Heart left ventricle (tissue), 13 donors: ENCODE measurements around the gene GBGT1.

Experiments
- POLR2A ChIP-seq, 2 donors: fragments of 450-650 bp; IDR thresholded peaks; one replicate each; pipeline ENCODE4 v1.6.1; 2017; ENCODE audit warnings: antibody characterized with exemption in 2 of 2, mild to moderate bottlenecking in 2 of 2, moderate library complexity in 2 of 2
- TF ChIP-seq, protein P1 (sequence below), 12 donors: fragments of 200-600 bp; sonication (generic) in 4 of 12; IDR thresholded peaks; one replicate each; pipeline versions ENCODE4 v1.5.0 to v1.8.0; 2018 to 2022; ENCODE audit warnings: antibody characterized with exemption in 12 of 12, mild to moderate bottlenecking in 5 of 12
- donor health status: ischemic (EF 13 %, LVEDD 7.1; RV severe dilation, severe dysfunction).
- donor health status: DM: no; HTN: yes; CAD: no.
- donor health status: DM: no; HTN: no; CAD: no.
- donor health status: ischemic (EF 25% LVEDD 6.9; RV normal size, moderate dysfunction).
- donor health status: ischemic (EF 25% LVEDD 5.7; RV mildly dilated, moderate dysfunction).
- donor health status: ischemic (EF 35%, LVEDD 5.7; RV mildly dilated, moderate dysfunction).
- donor health status: nonischemic (EF 11% LVEDD 7.7; RV severe dilation, severe dysfunction).
- donor health status: DM: yes; HTN: yes; CAD: no.
- donor health status: PGD.
- donor health status: ischemic (EF 29% LVEDD 5.4; RV normal size, mild dysfunction).
- donor health status: nonischemic (EF 23%, LVEDD 6.1; RV moderate dilation, normal function).

DNA sequence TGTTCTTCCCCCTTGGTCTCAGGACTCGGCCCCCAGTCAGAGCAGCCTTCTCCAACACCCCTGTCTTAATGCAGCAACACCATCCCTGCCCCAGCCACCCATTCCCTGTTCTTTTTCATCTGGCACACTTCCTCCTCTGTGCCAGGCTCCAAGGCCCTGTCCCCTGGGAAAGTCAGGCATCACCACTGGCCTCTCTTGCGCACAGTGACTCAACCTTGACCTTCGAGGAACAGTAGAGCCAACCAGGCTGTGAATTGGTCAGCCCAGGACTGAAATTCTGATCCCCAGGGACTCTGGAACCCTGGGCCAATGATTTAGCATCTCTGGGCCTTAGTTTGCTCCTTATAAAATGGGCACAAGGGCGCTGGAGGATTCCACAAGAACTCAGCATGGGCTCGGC lies 32.2 kb downstream of the GBGT1 start:
- TF ChIP-seq, protein P1, sequence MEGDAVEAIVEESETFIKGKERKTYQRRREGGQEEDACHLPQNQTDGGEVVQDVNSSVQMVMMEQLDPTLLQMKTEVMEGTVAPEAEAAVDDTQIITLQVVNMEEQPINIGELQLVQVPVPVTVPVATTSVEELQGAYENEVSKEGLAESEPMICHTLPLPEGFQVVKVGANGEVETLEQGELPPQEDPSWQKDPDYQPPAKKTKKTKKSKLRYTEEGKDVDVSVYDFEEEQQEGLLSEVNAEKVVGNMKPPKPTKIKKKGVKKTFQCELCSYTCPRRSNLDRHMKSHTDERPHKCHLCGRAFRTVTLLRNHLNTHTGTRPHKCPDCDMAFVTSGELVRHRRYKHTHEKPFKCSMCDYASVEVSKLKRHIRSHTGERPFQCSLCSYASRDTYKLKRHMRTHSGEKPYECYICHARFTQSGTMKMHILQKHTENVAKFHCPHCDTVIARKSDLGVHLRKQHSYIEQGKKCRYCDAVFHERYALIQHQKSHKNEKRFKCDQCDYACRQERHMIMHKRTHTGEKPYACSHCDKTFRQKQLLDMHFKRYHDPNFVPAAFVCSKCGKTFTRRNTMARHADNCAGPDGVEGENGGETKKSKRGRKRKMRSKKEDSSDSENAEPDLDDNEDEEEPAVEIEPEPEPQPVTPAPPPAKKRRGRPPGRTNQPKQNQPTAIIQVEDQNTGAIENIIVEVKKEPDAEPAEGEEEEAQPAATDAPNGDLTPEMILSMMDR (IDR thresholded peaks at IDR 0.05), result no peak
- no peak for TF ChIP-seq POLR2A (IDR thresholded peaks at IDR 0.05)
